ENCODE results near the gene ZFP36L2. TPM values are rescaled to one million over a fixed set of nuclear protein-coding genes. Genes with fewer than 3 reads are reported as not detected.

The ZFP36L2 gene
- polyA plus RNA-seq, 1 of the 3 experiments (the other 2 are of a cell fraction): 18.4 TPM

- no peaks in the 10 kb centered on the region for H4K20me1 ChIP-seq (ENCODE audit: insufficient read depth)
- TF ChIP-seq RFX5 (IDR thresholded peaks at IDR 0.05; ENCODE audit: low read length) (no peak), CTCF (IDR thresholded peaks at IDR 0.05) (no peak), IRF3 (IDR thresholded peaks at IDR 0.05; ENCODE audit: low read depth, low read length) (no peak), FOXJ3 (CRISPR knock-in tag; IDR thresholded peaks at IDR 0.05) (no peak), ZBTB33 (IDR thresholded peaks at IDR 0.05; ENCODE audit: borderline replicate concordance, low read depth) (no peak), SIN3A (IDR thresholded peaks at IDR 0.05; ENCODE audit: borderline replicate concordance, low read depth, low read length) (no peak), MXI1 (IDR thresholded peaks at IDR 0.05; ENCODE audit: low read depth, low read length) (no peak), MEF2A (IDR thresholded peaks at IDR 0.05; ENCODE audit: borderline replicate concordance, low read depth) (no peak), NFIC (IDR thresholded peaks at IDR 0.05; ENCODE audit: borderline replicate concordance) (no peak)
- H2AFZ ChIP-seq (ENCODE audit: low read depth): no peak overlapping the region
- no peaks in the 10 kb centered on the region for H3K9me3 ChIP-seq
- H3K4me2 ChIP-seq: no peak overlapping the region
- WGBS (ENCODE audit: low lambda C conversion rate): 94% methylated on average over 11 of the region's 11 CpGs
- no peaks in the 10 kb centered on the region for H3K4me1 ChIP-seq (ENCODE audit: control insufficient read depth in 1 of 2, insufficient read depth in 2 of 2, low read depth in 1 of 2, low read length in 1 of 2)
- ChIA-PET CTCF (interaction anchor here (0.6 to 1.8 kb wide), 4 partner anchors 12 to 265 kb away, joined by 3 to 4 read pairs (median 3); no protein-coding TSS in a partner anchor), POLR2A (no interaction called here)
- no peak for DNase-seq
- H3F3A ChIP-seq (replicated peaks; ENCODE audit: insufficient read depth): no peaks in the 10 kb centered on the region
- no peaks in the 10 kb centered on the region for H3K9me2 ChIP-seq
- H3K36me3 ChIP-seq (replicated peaks in 1 of 2; ENCODE audit: control insufficient read depth in 1 of 2, insufficient read depth in 2 of 2, low read length in 1 of 2): no peaks in the 10 kb centered on the region
- H3K9ac ChIP-seq: no peak overlapping the region
- no peaks in the 10 kb centered on the region for H3K27me3 ChIP-seq (ENCODE audit: insufficient read depth)
- no peak overlapping the region for H3K4me3 ChIP-seq (ENCODE audit: low read depth in 2 of 2, low read length in 1 of 2)
- no peaks in the 10 kb centered on the region for H3K79me2 ChIP-seq (ENCODE audit: insufficient read depth)
- no peak overlapping the region for H3K27ac ChIP-seq (ENCODE audit: low read depth in 2 of 2, low read length in 1 of 2)
Measured at GRCh38 chr2:43212216-43212835, 14.1 kb downstream of the ZFP36L2 start.
